GM19372 (cell line): ENCODE data around the gene DARS2.
A peak's percentile ranks its signal among the peaks of the same experiment; 100 is the strongest.
"Not testable (repeated sequence)": the region's sequence is repeated elsewhere in the genome, so short reads cannot be mapped to it uniquely, and the experiment has no call there.

Experiments used
- ATAC-seq: cut with Tn5 transposase; IDR thresholded peaks from one replicate; pipeline ENCODE4 v1.9.1; 2021; ENCODE audit warnings: mild to moderate bottlenecking, low read depth, moderate library complexity; ENCODE audit not compliant: unreplicated experiment

DARS2 gene

GRCh38 chr1:173861731-173862145, 37.3 kb downstream of the DARS2 start:
- ATAC-seq = no peak

- not testable (repeated sequence) for ATAC-seq
Observed at GRCh38 chr1:173862146-173862768, 37.8 kb downstream of the DARS2 start.

- ATAC-seq = no peak
Observed at GRCh38 chr1:173862769-173863223, 38.3 kb downstream of the DARS2 start.

- ATAC-seq = no peak
Observed at GRCh38 chr1:173863224-173864161, 39.0 kb downstream of the DARS2 start.

GRCh38 chr1:173864179-173864867, 39.9 kb downstream of the DARS2 start:
- ATAC-seq = no peak

GRCh38 chr1:173865468-173866164, 41.1 kb downstream of the DARS2 start:
- ATAC-seq = no peak

GRCh38 chr1:173866413-173867115, 42.1 kb downstream of the DARS2 start:
- no peak for ATAC-seq

GRCh38 chr1:173867141-173867752, 42.8 kb downstream of the DARS2 start:
- ATAC-seq = peak; percentile 6

- peak; percentile 63 for ATAC-seq
Observed at GRCh38 chr1:173867753-173868265, 43.3 kb downstream of the DARS2 start, which contains the start of gene GAS5. TSS of gene GAS5 (minus strand) at chr1:173867989.

GRCh38 chr1:173868266-173869020, 44.0 kb downstream of the DARS2 start, which contains the start of gene ZBTB37:
TSS of gene ZBTB37 (plus strand) at chr1:173868380. CDS start at chr1:173870226, 1,846 bp downstream.
- ATAC-seq = peak; percentile 52

GRCh38 chr1:173869021-173869359, 44.5 kb downstream of the DARS2 start:
- no peak for ATAC-seq

- ATAC-seq = no peak
Observed at GRCh38 chr1:173870252-173871075, 46.0 kb downstream of the DARS2 start.

- ATAC-seq = no peak
Observed at GRCh38 chr1:173871091-173871490, 46.6 kb downstream of the DARS2 start.

GRCh38 chr1:173871500-173871899, 47.0 kb downstream of the DARS2 start:
- no peak for ATAC-seq

- no peak for ATAC-seq
Observed at GRCh38 chr1:173876732-173877131, 52.3 kb downstream of the DARS2 start.

GRCh38 chr1:173878251-173878650, 53.8 kb downstream of the DARS2 start:
- no peak for ATAC-seq

GRCh38 chr1:173881117-173881516, 56.6 kb downstream of the DARS2 start:
- not testable (repeated sequence) for ATAC-seq
